ENCODE measurements around the gene SLC35D3.
A peak's percentile ranks its signal among the peaks of the same experiment; 100 is the strongest.
"Not testable (repeated sequence)": the region's sequence is repeated elsewhere in the genome, so short reads cannot be mapped to it uniquely, and the experiment has no call there.

The SLC35D3 gene

GRCh38 chr6:136967876-136968752 is 46.0 kb downstream of the SLC35D3 start:
- peak; percentile 66 for DNase-seq

GRCh38 chr6:136968837-136969236 is 46.7 kb downstream of the SLC35D3 start:
- no peak for DNase-seq

DNA sequence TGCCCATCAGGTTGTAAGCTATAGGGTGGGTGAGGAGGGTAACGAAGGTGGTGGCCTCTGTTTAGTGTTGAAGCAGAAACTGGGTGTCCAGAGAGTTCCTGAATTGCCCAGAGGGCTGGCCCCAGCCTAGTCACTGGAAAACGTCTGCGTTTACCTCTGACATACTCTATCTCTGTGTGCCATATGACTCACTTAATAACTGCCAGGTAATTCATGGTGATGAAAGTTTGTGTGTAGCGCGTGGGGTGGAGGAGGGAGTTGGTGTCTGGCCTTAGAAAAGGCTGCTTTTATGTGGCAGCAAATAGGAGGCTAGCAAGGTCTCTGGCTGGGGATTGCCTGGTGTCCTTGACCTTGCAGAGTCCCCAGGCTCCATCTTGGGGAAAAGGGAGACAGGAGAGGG is 47.3 kb downstream of the SLC35D3 start:
- DNase-seq = no peak

- DNase-seq = no peak
Measured at GRCh38 chr6:136969930-136970329, 47.8 kb downstream of the SLC35D3 start.

- no peak for DNase-seq
Measured at GRCh38 chr6:136971609-136972008, 49.5 kb downstream of the SLC35D3 start.

DNA sequence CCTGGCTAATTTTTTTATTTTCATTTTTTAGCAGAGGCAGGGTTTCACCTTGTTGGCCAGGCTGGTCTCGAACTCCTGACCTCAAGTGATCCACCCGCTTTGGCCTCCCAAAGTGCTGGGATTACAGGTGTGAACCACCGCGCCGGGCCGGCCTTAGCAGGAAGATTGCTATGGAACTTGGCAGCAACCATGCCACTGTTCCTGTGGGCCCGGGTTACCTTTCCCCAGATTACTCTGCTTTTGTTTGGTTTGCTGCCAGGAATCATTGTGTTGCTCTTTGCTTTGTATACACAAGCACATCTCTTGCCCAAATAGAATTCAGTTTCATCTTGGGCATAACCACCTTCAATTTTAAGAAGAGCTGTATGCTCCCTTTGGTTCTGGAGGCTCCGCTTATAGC is 51.7 kb downstream of the SLC35D3 start:
- not testable (repeated sequence) for DNase-seq

All from CD4-positive, alpha-beta T cell treated with Interleukin-17A for 4 hours (primary cell).